ENCODE data around the gene DOCK8. TPM values are rescaled to one million over a fixed set of nuclear protein-coding genes. Genes with fewer than 3 reads are reported as not detected.

DOCK8 gene
- total RNA-seq, 1 donor from 2014 or later = 5.1 TPM

DNA sequence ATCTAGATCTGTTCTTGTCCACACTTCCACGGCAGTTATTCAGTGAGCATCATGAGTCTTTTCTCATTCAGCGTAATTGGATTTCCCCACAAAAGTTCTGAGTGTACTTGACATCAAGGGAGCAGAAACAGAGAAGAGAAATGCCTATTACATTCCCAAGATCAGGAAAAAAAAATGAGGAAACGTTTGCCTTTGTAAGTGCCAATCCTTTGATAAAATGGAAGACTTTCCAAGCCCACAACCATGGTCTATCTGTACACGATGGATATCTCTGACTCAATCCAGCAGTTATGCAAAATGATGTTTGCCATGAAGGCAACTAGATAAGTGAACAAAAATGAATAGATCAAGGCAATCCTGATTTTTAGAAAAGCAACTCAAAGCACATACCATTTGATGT lies 235.9 kb downstream of the DOCK8 start:
- no peaks in the 10 kb centered on the region for H3K36me3 Mint-ChIP-seq
- no peak overlapping the region for H3K27ac Mint-ChIP-seq
- TF ChIP-seq, protein P1, sequence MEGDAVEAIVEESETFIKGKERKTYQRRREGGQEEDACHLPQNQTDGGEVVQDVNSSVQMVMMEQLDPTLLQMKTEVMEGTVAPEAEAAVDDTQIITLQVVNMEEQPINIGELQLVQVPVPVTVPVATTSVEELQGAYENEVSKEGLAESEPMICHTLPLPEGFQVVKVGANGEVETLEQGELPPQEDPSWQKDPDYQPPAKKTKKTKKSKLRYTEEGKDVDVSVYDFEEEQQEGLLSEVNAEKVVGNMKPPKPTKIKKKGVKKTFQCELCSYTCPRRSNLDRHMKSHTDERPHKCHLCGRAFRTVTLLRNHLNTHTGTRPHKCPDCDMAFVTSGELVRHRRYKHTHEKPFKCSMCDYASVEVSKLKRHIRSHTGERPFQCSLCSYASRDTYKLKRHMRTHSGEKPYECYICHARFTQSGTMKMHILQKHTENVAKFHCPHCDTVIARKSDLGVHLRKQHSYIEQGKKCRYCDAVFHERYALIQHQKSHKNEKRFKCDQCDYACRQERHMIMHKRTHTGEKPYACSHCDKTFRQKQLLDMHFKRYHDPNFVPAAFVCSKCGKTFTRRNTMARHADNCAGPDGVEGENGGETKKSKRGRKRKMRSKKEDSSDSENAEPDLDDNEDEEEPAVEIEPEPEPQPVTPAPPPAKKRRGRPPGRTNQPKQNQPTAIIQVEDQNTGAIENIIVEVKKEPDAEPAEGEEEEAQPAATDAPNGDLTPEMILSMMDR (conservative IDR thresholded peaks at IDR 0.05) = no peak
- H3K9me3 Mint-ChIP-seq = no peaks in the 10 kb centered on the region
- H3K27me3 Mint-ChIP-seq = no peaks in the 10 kb centered on the region
- no peak overlapping the region for H3K4me3 Mint-ChIP-seq
- no peaks in the 10 kb centered on the region for H3K4me1 Mint-ChIP-seq (ENCODE audit: unreplicated experiment)
- DNase-seq (ENCODE audit: extremely low spot score, unreplicated experiment) = no peak

DNA sequence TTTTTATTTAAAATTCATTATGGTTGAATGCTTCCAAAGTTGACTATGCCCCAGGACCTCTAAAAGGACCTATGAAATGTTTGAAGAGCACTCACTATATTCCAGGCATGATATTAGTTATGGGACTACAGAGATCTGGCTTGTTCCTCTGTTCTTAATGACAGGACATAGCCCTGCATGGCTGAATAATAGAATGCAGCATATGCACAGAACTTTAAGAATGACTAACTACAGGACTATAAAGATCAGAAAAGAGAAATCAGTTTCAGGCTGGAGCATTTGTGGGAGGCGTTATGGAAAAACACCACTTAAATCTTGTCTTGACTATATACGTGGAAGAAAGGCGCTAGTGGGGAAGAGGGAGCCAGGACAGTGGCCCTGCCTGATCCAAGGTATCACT lies 239.2 kb downstream of the DOCK8 start:
- DNase-seq (ENCODE audit: extremely low spot score, unreplicated experiment) = no peak
- no peak overlapping the region for H3K4me3 Mint-ChIP-seq
- no peaks in the 10 kb centered on the region for H3K9me3 Mint-ChIP-seq
- H3K4me1 Mint-ChIP-seq (ENCODE audit: unreplicated experiment) = no peaks in the 10 kb centered on the region
- no peaks in the 10 kb centered on the region for H3K36me3 Mint-ChIP-seq
- H3K27ac Mint-ChIP-seq = no peak overlapping the region
- no peaks in the 10 kb centered on the region for H3K27me3 Mint-ChIP-seq
- TF ChIP-seq, protein P1 (conservative IDR thresholded peaks at IDR 0.05) = no peak

DNA sequence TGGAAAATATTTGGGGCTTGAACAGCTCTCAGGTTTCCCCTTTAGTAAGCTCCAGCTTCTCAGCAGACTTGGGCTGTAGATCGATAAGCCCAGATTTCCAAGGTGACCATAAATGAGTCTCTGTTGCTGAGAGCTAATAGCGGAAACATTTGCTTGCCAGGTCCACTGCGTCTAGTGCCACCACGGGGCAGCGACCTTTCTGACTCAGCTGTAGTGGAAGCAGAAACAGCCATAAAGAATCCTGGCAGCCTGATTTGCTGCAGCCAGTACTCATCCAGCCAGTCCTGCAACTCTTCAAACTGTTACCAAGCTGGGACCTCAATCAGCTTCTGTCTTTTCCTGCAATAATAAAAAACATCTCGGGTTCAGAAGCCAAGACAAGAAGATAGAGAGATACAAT lies 241.7 kb downstream of the DOCK8 start:
- Mint-ChIP-seq H3K9me3 (no peaks in the 10 kb centered on the region), H3K4me1 (ENCODE audit: unreplicated experiment) (no peaks in the 10 kb centered on the region), H3K27me3 (no peaks in the 10 kb centered on the region), H3K36me3 (no peaks in the 10 kb centered on the region), H3K4me3 (no peak overlapping the region), H3K27ac (peak overlapping the region; percentile 50)
- DNase-seq (ENCODE audit: extremely low spot score, unreplicated experiment) = no peak
- TF ChIP-seq, protein P1 (conservative IDR thresholded peaks at IDR 0.05) = no peak

DNA sequence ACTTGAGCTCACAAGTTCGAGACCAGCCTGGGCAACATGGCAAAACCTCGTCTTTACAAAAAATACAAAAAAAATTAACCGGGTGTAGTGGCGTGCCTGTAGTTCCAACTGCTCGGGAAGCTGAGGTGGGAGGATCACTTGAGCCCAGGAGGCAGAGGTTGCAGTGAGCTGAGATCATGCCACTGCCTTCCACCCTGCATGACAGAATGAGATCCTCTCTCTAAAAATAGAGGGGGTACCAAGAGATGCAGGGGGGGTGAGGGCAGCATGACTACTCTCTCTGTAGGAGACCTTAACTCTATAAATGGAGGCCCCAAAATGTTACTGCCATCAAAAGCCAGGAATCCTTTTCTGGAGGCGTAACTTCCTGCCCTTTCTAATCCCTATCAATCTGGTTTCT lies 243.9 kb downstream of the DOCK8 start:
- TF ChIP-seq, protein P1 (conservative IDR thresholded peaks at IDR 0.05) = no peak
- no peak overlapping the region for H3K27ac Mint-ChIP-seq
- no peak overlapping the region for H3K4me3 Mint-ChIP-seq

DNA sequence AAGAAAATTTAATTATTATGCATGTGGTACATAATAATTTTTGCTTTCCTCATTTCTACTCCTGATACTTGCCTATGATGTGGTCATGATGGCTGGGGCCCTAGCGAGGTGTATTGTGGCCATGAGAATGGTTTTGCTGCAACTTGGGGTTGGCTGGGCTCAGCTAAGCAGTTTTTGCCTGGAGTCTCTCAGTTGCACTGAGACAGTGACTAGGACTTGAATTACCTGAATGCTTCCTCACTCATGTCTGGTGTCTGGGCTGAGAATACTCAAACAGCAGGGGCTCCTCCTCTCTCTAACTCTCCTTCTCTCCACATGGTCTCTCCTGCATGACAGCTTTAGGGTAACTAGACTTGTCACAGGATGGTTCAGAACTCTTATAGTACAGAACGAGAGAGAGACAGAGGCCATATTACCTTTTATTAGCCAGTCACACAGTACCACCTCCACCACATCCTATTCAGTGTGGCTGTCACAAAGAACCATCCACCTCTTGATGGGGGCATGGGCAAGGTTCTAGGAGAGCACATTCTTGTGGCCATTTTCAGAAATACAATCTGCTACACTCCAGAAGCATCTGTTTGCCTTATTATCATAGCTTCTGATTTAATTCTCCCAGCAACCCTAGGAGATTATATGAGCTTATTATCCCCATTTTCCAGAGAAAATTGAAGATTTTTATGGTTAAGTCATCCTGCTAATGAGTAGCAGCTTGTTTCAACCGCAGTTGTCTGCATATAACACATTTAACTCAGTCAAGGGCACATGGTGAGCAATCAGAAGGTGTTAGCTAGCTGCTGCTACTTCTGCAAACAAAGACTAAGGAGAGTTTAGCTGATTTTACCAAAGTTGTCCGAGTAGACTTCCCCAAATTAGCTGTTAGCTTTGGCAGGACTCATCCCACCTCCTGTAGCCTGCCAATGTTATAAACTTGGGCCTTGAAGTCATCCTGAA lies 245.1 kb downstream of the DOCK8 start:
- Mint-ChIP-seq H3K27me3 (no peaks in the 10 kb centered on the region), H3K9me3 (no peaks in the 10 kb centered on the region), H3K36me3 (no peaks in the 10 kb centered on the region), H3K4me3 (no peak overlapping the region), H3K4me1 (ENCODE audit: unreplicated experiment) (no peaks in the 10 kb centered on the region), H3K27ac (no peak overlapping the region)
- DNase-seq (ENCODE audit: extremely low spot score, unreplicated experiment) = no peak
- TF ChIP-seq, protein P1 (conservative IDR thresholded peaks at IDR 0.05) = no peak

More for the DNA sequence above, 243.9 kb downstream of the DOCK8 start:
- Mint-ChIP-seq H3K9me3 (no peaks in the 10 kb centered on the region), H3K36me3 (no peaks in the 10 kb centered on the region), H3K27me3 (no peaks in the 10 kb centered on the region), H3K4me1 (ENCODE audit: unreplicated experiment) (no peaks in the 10 kb centered on the region)
- no peak for DNase-seq (ENCODE audit: extremely low spot score, unreplicated experiment)

Data from type B pancreatic cell (in vitro differentiated cells).